NCI-H2081 (cell line): ENCODE results near the gene ATP2B2.
A peak's percentile ranks its signal among the peaks of the same experiment; 100 is the strongest.
"Not testable (repeated sequence)": the region's sequence is repeated elsewhere in the genome, so short reads cannot be mapped to it uniquely, and the experiment has no call there.

Source experiments
- DNase-seq, 2 experiments: peaks; one replicate each; lab custom pipeline; 2025; lab: John Stamatoyannopoulos, UW

The ATP2B2 gene

DNA sequence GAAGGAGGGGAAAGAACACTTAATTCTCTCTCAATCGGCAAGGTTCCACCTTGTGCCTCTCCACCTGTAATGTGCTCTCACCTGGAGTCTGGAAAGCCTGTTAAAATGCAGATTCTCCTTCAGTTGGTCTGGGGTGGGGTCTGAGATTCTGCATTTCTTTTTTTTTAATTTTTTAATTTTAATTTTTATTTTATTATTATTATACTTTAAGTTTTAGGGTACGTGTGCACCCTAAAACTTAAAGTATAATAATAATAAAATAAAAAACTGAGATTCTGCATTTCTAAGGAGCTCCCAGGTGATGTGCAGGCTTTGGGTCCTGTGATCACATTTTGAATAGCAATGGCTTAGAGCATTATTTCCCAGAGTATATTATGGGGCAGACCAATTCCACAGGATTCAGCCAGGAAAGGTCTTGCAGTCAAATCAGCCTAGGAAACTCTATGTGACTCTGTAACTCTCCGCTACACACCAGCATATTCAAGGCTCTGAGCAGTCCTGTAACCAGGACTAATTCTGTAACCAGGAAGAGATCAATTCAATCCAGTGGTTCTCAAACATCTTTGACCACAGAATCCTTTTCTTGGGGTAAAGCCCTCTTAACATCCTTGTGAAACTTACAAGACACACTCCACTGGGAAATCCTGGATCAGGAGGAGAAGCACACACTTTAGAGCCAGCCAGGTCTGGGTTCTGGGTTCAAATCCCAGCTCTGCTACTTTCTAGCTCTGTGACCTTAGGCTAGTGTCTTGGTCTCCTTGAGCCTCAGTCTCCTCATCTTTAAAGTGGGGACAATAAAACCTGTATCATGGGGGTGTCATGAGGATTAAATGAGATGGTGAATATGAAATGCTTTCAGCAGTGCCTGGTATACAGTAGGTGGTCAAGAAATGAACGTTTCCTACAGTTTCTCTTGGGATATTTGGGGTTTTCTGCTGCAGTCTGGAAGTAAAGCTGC, 122.2 kb downstream of the ATP2B2 start:
- DNase-seq: no peak

DNA sequence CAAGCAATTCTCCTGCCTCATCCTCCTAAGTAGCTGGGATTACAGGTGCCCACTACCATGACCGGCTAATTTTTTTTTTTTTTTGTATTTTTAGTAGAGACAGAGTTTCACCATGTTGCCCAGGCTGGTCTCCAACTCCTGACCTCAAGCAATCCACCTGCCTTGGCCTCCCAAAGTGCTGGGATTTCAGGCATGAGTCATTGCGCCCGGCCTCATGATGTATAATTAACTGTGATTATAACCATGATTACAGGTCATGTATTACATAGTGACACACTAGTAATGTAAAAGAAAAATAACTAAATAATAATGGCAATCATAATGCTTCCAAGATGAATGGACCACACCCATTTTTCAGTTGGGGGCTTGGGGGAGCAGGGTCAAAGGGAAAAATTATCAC, 122.9 kb downstream of the ATP2B2 start:
- not testable (repeated sequence) for DNase-seq

DNA sequence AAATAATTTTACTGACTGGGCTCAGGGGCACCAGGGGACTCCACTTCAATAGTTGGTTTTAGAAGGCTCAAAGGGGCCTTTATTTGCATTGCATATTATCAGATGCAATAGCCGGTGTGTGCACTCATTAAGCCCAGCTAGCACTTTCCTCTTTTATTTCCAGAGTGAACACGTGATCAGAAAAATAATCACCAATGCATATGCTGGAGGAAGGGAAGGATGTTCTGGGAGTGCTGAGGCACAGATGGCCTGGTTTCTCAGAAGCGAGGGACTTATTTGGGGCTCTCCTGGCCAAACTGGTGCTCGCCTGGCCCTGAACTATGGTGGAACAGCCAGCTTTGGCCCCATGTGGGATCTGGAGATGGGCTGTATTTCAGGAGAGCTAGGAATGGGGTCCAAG, 124.0 kb downstream of the ATP2B2 start:
- peak in 1 of 2 experiments; percentile 15 for DNase-seq

DNA sequence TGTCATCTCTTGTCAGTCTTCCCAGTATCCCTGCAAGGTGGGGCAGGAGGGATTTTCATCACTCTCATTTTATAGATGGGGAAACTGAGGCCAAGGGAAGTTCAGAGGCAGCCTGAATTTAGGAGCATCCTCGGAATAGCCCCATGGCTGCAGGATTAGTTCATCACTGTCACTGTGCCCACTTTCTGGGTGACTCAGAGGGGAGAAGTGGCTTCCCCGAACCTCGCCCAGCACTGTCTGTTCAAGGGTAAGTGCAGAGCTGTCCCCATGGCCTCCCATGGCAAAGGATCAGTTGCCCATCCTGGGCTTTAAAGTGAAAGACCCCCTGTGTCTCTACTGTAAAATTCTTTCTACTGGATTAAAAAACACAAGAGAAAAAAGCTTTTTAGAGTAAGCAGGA, 124.5 kb downstream of the ATP2B2 start:
- no peak for DNase-seq

DNA sequence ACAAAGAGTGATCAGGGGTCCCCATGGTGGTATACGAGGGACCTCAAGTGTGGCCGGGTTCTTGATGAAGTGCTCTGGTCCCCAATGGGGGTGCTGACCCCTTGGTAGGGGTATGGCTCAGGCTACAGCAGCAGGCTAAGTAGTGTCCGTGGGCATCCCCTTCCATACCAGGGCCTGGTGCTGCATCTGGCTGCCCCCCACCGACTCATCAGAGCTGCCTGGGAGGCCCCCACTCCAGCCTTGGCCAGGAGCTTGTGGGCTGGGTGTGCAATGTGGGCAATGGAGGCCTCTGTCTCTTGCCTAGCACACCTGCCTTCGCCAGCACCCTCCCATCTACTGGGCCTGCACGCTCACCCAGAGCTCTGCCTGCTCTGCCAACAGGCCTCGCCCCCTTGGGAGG, 125.4 kb downstream of the ATP2B2 start:
- no peak for DNase-seq

DNA sequence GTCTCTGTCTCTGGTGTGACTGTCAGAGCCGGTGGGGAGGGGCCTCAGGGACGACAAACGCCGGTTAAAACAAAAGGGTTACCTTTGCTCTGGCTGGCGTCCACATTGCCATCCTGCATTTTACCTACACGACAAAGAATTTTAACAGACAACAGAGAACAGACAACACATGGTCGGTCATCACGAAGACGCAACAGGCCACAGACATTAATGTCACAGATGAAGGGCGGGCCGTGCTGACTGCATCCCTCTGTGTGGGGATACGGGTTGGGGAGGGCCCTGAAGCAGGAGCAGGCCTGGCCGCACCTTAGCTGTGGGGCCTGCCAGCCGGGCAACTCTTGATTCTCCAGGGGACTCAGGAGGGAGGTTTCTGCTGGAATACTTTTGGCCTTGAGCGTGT, 126.2 kb downstream of the ATP2B2 start:
- DNase-seq: no peak

DNA sequence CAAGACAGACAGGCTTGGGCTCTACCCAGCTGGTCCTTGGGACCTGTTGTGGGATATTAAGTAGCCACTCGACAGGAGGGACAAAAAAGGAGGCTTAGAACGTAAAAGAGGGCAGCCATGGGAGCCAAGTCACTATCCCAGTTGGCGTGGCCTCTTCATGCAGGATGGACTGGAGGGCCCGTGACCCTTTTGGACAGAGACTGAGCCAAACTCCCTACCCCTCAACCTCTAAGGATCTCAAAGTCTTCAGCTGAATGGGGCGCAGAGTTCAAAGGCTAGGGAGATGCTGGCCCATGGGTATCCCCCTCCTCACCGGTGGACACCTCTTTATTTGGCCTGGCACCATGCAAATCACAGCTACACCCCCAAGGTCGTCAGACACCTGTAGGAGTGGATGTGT, 126.6 kb downstream of the ATP2B2 start:
- DNase-seq: no peak

DNA sequence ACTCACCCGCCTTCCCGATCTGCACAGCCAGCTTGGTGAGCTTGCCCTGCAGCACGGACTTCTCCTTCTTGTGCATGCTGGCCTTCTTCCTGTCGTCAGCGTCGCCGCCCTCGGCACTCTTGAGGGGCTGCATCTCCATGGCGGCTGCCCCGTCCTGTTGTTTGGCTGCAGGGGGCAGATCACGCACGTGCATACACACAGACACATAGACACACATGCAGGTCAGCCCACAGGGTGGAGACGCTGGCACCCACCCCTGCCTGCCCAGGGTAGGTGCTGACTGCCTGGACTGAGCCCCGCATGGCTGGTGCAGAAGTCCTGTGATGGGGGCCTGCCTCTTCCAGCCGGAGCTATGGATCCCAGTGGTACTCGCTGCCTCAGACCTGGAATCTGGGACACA, 127.1 kb downstream of the ATP2B2 start:
- no peak for DNase-seq

DNA sequence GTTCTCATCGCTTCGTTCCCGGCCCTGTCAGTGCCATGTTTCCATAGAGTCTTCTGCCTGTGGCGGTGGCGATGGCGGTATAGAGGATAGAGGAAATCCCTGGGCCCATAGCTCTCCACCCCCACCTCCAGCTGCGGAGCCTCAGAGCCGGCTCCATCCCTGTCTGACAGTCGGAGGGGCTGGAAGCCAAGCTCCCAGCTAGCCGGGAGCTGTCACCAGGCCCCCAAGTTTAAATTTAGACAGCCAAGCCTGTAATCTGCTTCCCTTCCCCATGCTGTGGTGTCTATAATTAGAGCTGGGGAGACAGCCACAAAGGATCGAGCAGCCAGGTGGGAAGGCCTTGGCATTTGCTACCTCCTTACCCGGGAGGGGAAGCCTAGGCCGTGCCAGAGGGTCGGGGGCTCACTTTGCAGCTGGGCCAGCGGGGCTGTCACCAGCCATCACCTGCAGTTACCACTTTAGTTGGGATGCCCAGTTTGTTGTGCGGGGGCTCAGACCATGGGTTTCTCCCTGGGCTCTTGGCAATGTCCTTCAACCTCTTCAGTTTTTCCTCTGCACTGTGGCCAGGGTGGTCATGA, 128.1 kb downstream of the ATP2B2 start:
- peak in 1 of 2 experiments; percentile 7 for DNase-seq

DNA sequence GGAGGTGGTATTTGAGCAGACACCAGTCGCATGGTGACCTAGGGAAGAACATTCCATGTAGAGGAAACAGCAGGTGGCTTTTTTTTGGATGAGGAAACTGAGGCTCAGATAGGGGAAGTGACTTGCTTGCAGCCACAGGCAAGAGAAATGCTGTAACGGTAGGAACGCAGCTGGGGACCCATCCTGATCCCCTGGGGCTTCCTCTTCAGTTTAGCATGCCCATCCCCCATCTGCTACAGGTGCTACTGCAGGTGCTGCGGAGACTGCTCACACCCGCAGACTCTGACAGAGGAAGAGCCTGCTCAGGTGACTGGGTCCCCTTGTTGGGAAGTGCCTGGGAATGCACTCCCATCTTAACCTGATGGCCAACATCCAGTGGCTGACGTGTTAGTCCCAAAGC, 129.0 kb downstream of the ATP2B2 start:
- DNase-seq: no peak

DNA sequence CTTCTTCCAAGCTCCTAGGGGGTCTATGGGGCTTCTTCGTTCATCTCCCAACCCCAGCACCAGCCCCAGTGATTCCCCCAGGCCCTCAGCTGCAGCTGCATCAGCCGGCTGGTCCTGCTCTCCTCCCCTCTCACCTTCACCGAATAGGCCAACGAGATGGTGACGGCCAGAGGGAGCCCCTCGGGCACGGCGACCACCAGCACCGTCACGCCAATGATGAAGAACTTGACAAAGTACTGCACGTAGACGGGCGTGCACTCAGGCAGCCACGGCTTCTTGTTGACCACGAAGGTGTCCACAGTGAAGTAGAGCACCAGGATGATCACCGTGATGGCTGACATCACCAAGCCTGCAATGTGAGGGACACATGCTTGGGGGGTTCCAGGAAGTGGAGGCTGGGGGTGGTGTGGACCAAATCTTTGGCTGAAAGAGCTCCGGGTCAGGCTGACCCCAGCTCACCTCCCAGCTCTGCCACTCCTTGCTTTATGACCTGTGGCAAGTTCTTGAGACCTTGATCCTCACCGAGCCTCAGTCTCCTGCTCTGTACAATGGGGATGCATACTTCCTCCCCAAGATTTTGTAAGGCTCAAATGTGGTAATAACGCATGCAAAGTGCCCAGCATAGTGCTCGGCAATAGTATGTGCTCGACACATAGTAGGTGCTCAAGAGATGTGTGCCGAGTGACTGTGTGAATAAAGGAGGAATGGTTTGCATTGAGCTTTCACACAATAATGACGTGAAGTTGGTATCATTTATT, 129.9 kb downstream of the ATP2B2 start:
- no peak for DNase-seq

DNA sequence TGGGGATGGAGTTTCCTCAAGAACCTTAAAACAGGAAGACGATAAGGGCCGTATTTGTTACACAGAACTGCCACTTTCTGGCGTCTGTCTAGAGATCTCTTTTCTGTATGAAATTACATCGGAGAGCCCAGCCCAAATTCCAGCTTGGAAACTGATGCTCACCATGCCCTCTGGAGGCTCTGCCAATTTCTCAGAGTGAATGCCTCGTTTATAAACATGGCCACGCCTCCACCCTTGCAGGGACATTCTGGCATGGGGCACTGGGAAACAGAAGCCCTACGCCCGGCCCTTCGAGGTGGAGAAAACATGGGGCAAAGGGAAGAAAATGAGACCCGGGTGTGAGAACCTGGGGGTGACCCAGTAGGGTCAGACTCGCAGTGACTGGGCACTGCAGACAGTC, 131.1 kb downstream of the ATP2B2 start:
- DNase-seq: no peak

DNA sequence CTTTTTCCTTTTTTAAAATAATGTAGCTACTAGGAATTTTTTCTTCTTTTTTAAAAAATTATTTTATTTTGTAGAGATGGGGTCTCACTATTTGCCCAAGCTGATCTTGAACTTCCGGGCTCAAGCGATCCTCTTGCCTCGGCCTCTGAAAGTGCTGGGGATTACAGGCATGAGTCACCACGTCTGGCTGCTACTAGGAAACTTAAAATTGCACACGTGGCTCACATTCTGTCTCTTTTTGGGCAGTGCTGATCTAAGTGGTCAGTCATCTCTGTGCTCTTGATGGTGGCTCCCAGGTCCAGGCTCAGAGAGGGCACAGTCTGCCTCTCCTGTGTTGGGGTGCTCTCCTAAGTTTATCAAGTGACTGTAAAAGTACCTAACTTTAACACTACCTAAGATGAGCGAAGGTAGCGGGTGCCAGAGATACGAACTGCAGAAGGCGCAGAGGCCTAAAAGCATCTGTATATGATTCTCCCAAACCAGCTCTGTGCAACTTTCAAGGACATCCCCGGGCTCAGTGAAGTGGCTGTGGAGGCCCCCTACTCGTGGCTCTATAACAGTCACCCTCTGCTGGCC, 131.6 kb downstream of the ATP2B2 start:
- no peak for DNase-seq

DNA sequence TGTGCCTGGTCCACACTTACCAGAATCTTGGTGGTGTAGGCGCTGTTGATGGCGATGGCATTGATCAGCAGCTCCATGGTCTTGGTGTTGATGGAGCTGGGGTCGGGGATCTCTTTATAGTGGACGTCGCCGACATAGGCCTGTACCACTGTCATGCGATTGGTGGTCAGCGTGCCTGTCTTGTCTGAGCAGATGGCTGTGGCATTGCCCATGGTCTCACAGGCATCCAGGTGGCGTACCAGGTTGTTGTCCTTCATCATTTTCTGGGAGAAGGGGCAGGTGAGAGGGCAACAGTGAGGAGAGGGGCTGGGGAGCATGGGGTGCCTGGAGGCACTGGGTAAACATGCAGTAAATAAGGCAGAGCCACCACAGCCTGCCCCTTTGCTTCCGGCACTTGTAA, 133.6 kb downstream of the ATP2B2 start:
- DNase-seq: no peak

DNA sequence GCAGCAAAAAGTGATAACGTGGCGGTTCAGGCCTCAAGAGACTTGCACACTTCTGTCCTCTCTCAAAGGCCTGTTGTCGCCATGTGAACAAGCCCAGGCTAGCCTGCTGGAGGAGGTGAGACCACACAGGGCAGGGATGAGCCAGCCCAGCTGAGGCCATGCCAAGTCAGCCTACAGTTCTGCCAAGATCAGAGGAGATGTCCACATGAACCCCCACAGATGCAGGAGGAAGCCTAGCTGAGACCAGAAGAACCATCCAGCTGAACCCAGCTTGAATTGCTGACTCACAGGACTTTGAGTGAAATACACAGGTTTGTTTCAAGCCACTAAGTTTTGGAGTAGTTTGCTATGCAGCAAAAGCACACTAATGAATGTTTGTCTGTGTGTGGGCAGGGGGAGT, 134.2 kb downstream of the ATP2B2 start:
- no peak for DNase-seq

DNA sequence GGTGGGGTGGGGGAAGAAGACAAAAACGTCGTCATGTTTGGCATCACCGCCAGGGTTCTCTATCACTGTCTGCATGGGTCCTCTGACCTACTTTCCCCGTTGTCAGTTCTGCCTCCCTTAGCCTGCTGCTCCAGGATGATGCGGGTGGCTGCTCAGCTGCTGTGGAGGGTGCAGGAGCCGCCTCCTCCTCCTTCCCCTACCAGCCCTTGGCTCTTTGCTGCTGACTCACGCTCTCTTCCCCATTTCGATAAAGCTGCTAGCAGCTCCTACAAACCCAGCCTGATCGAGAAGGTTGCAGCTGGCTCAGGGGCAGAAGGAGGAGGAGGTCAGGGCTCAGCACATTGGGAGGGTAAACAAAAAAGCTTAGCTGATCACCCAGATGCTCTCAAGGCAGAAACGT, 135.0 kb downstream of the ATP2B2 start:
- no peak for DNase-seq

DNA sequence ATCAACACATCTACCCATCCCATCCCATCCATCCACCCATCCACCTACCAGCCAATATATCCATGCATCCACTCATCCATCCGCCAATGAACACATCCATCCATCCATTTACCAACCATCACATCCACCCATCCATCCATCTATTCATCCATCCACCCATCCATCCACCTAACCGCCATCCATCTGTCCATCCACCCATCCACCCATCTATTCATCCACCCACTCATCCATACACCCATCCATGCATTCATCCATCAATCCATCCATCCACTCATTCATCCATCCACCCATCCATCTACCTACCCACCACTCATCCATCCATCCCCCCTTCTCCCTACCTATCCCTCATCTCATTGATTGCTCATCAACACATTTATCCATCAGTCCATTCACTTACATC, 136.9 kb downstream of the ATP2B2 start:
- no peak for DNase-seq

DNA sequence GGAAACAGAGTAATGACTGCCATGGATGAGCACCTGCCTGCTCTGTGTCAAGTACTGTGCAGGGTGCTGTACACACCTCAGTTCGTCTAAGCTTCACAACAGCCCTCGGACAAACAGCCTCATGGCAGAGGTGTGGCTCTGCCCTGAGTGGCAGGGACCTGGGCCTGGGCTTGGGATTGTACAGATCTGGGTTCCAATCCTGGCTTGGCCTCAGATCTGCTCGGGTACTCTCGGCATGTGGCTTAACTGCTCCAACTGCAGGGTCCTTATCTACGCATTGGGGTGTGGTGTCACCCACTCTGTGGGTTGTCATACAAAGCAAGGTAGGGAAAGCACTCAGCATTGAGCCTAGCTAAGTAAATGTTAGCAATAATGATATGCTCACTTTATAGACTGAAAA, 137.9 kb downstream of the ATP2B2 start:
- no peak for DNase-seq

DNA sequence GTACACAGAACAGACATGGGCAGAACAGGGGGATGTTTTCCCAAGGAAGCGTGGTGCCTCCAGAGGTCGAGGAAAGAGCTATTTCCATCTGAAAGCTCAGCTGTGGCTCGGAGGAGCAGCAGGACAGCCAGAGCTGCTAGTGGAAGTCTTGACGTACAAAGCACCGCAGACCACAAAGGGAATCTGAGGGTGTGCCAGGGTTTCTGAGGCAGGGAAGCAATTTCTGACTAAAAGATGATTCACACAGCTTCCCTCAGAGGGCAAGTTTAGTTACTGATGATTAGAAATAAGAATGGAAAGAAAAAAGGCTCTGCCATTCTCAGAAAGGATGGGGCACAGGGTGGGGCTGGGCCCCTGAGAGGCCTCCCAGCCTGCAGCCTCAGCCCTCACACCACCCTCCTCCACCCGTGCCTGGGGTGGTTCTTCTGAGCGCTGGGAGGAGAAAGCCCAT, 138.7 kb downstream of the ATP2B2 start:
- no peak for DNase-seq

DNA sequence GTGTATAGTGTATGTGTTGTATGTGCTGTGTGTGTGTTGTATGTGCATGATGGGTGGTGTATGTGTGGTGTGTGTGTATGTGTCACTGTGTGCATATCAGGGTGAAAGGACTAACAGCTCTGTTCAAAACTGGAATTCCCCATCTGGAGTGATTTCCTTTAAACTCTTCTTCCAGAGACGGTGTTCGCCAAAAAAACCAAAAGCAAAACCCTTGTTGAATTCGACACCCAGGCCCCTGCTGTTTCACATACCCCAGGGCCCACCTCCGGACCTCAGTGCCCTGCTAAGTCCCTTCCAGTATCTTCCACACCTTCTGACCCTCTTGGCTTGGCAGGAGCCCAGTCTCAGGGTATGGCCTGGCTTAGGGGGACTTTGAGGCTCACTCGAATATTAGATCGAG, 139.6 kb downstream of the ATP2B2 start:
- no peak for DNase-seq

DNA sequence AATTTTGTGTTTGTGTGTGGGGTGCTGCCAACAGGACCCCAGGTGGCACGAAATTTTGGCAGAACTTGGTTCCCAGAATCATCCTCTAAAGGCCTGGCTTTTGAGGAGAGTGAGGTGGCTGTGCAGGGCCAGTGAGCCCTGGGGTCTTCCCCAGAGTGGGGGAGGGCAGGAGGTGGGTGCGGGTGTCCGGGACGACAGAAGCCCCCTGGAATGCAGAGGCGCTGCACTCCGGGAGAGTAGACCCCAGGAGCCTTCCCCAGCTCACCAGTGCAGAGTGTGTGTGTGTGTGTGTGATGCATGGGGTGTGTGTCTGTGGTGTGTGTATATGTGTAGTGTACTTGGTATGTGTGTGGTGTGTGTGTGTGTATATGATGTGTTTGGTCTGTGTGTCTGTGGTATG, 140.1 kb downstream of the ATP2B2 start:
- no peak for DNase-seq

DNA sequence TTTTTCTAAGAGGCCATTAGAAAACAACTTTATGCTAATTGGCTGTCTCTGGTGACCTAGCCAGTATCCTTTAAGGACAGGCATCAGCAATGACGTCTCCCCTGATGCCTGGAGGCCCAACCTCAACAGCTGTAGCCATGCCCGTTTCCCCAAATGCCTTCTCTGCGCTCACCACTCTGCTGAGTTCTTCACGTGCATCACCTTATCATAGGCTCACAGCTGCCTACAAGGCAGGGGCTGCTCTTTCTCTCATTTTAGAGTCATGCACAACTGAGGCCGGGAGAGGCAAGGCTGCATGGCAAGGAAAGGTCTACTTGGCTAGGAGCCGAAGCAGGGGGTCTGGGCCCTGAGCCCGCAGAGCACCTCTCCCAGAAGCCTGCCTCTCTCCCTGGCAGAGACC, 140.6 kb downstream of the ATP2B2 start:
- no peak for DNase-seq
